SK-N-SH (cell line): ENCODE results near the gene NME8. TPM values are rescaled to one million over a fixed set of nuclear protein-coding genes. Genes with fewer than 3 reads are reported as not detected.

Source experiments
- CTCF ChIA-PET: fragments of 300-600, 350-600 bp; formaldehyde crosslinking; extraction: SDS; loops from one replicate; lab custom pipeline; 2021; lab: Yijun Ruan, JAX
- POLR2A ChIA-PET: fragments of 350-600 bp; sonication (Branson Sonifier 250); formaldehyde crosslinking; extraction: SDS; loops from one replicate; lab custom pipeline; 2020; ENCODE audit warnings: antibody characterized with exemption, inconsistent platforms; lab: Yijun Ruan, JAX
- DNase-seq: peaks from one replicate; pipeline ENCODE4 v3.0.0; 2012
- H2AFZ ChIP-seq: fragments of 200-600 bp; sonication (generic); 2 replicates; pipeline ENCODE4 v1.8.1; 2016; ENCODE audit warnings: antibody characterized with exemption, mild to moderate bottlenecking, low read depth
- H3F3A ChIP-seq: fragments of 200-600 bp; sonication (generic); replicated peaks from 2 replicates; pipeline ENCODE3; 2016; ENCODE audit warnings: antibody characterized with exemption, mild to moderate bottlenecking; ENCODE audit not compliant: insufficient read depth
- H3K27ac ChIP-seq, 2 experiments: fragments of 200-500 bp in 1 of 2; fragments of 200-600 bp in 1 of 2; sonication (Bioruptor generic) in 1 of 2; sonication (generic), shearing (Covaris generic) in 1 of 2; 2 replicates each; pipeline versions ENCODE4 v1.5.1 to v1.6.1; 2014 to 2016; ENCODE audit warnings: low read depth in 2 of 2, inconsistent platforms in 1 of 2, low read length in 1 of 2, mild to moderate bottlenecking in 1 of 2, mixed read lengths in 1 of 2
- H3K27me3 ChIP-seq: fragments of 200-600 bp; sonication (generic), shearing (Covaris generic); 2 replicates; pipeline ENCODE4 v1.6.1; 2016; ENCODE audit warnings: mixed run types; ENCODE audit not compliant: insufficient read depth
- H3K36me3 ChIP-seq, 2 experiments: fragments of 200-500 bp in 1 of 2; fragments of 200-600 bp in 1 of 2; sonication (Bioruptor generic) in 1 of 2; sonication (generic) in 1 of 2; replicated peaks in 1 of 2; 2 replicates each; pipeline versions ENCODE3 to v1.5.1; 2014 to 2016; ENCODE audit warnings: low read length in 1 of 2, mild to moderate bottlenecking in 1 of 2; ENCODE audit not compliant: insufficient read depth in 2 of 2, control insufficient read depth in 1 of 2
- H3K4me1 ChIP-seq, 2 experiments: fragments of 200-500 bp in 1 of 2; fragments of 200-600 bp in 1 of 2; sonication (Bioruptor generic) in 1 of 2; sonication (generic), shearing (Covaris generic) in 1 of 2; 2 replicates each; pipeline versions ENCODE4 v1.5.1 to v1.6.1; 2014 to 2016; ENCODE audit warnings: low read depth in 1 of 2, low read length in 1 of 2, mixed run types in 1 of 2; ENCODE audit not compliant: insufficient read depth in 2 of 2, control insufficient read depth in 1 of 2
- H3K4me2 ChIP-seq: fragments of 200-600 bp; sonication (generic), shearing (Covaris generic); 2 replicates; pipeline ENCODE4 v1.6.1; 2017; ENCODE audit warnings: mixed run types
- H3K4me3 ChIP-seq, 2 experiments: fragments of 200-500 bp in 1 of 2; fragments of 200-600 bp in 1 of 2; sonication (Bioruptor generic) in 1 of 2; sonication (generic), shearing (Covaris generic) in 1 of 2; 2 replicates each; pipeline versions ENCODE4 v1.5.1 to v1.8.1; 2014 to 2016; ENCODE audit warnings: low read depth in 2 of 2, inconsistent platforms in 1 of 2, low read length in 1 of 2, mild to moderate bottlenecking in 1 of 2, mixed read lengths in 1 of 2, moderate library complexity in 1 of 2
- H3K79me2 ChIP-seq: fragments of 200-600 bp; sonication (generic); 2 replicates; pipeline ENCODE4 v1.8.1; 2017; ENCODE audit warnings: mild to moderate bottlenecking; ENCODE audit not compliant: insufficient read depth
- H3K9ac ChIP-seq: fragments of 200-600 bp; sonication (generic); 2 replicates; pipeline ENCODE4 v1.6.1; 2017; ENCODE audit warnings: mixed run types
- H3K9me2 ChIP-seq: fragments of 200-600 bp; sonication (generic); 2 replicates; pipeline ENCODE4 v1.6.1; 2017; ENCODE audit warnings: mixed run types
- H3K9me3 ChIP-seq: fragments of 200-600 bp; sonication (generic); 2 replicates; pipeline ENCODE4 v1.6.1; 2017; ENCODE audit warnings: mixed run types, mild to moderate bottlenecking, moderate library complexity
- H4K20me1 ChIP-seq: fragments of 200-600 bp; sonication (generic); 2 replicates; pipeline ENCODE4 v1.6.1; 2017; ENCODE audit warnings: mild to moderate bottlenecking, mixed run types; ENCODE audit not compliant: insufficient read depth
- CHD2 ChIP-seq: fragments of 150-350 bp; IDR thresholded peaks from 2 replicates; pipeline ENCODE4 v1.6.1; 2018; ENCODE audit warnings: low read length; ENCODE audit not compliant: partially characterized antibody
- EZH2phosphoT487 ChIP-seq: fragments of 200-600 bp; sonication (generic); IDR thresholded peaks from 2 replicates; pipeline ENCODE4 v1.6.1; 2017; ENCODE audit warnings: low read depth, mixed run types, mild to moderate bottlenecking, antibody characterized with exemption, moderate library complexity, borderline replicate concordance
- FOXJ3 ChIP-seq: sonication (generic); formaldehyde crosslinking; IDR thresholded peaks from 2 replicates; pipeline ENCODE4 v1.5.1; 2020; ENCODE audit warnings: mild to moderate bottlenecking, missing genetic modification reagents
- GABPA ChIP-seq: IDR thresholded peaks from 2 replicates; pipeline ENCODE4 v1.4.0; 2012; ENCODE audit warnings: low read depth, mild to moderate bottlenecking
- GATA2 ChIP-seq: sonication (generic); formaldehyde crosslinking; IDR thresholded peaks from 2 replicates; pipeline ENCODE4 v1.5.0; 2020; ENCODE audit warnings: mild to moderate bottlenecking, missing genetic modification reagents
- MEF2A ChIP-seq: IDR thresholded peaks from 2 replicates; pipeline ENCODE4 v1.4.0; 2012; ENCODE audit warnings: low read depth, borderline replicate concordance
- MXI1 ChIP-seq: IDR thresholded peaks from 2 replicates; pipeline ENCODE4 v1.6.1; 2012; ENCODE audit warnings: mild to moderate bottlenecking, low read depth, low read length, improper control_type of control experiment
- POLR2AphosphoS5 ChIP-seq: IDR thresholded peaks from 2 replicates; pipeline ENCODE4 v1.6.1; 2012; ENCODE audit warnings: low read depth, low read length
- RCOR1 ChIP-seq: fragments of 150-350 bp; IDR thresholded peaks from 2 replicates; pipeline ENCODE4 v1.6.1; 2017; ENCODE audit warnings: antibody characterized with exemption, low read length
- RFX5 ChIP-seq: IDR thresholded peaks from 2 replicates; pipeline ENCODE4 v1.6.1; 2012; ENCODE audit warnings: mild to moderate bottlenecking, improper control_type of control experiment, low read length
- SIN3A ChIP-seq: IDR thresholded peaks from 2 replicates; pipeline ENCODE4 v1.6.1; 2012; ENCODE audit warnings: low read depth, mild to moderate bottlenecking, low read length, moderate library complexity, borderline replicate concordance
- SMC3 ChIP-seq: IDR thresholded peaks from 2 replicates; pipeline ENCODE4 v1.6.1; 2012; ENCODE audit warnings: low read depth, low read length, improper control_type of control experiment
- TAF1 ChIP-seq: IDR thresholded peaks from 2 replicates; pipeline ENCODE4 v1.6.1; 2012; ENCODE audit warnings: low read depth, mild to moderate bottlenecking, low read length, moderate library complexity, borderline replicate concordance
- WGBS: methylation state at CpG from one replicate; pipeline ENCODE4 v1.1.6; 2017; ENCODE audit warnings: low lambda C conversion rate; 5-methylcytosine and 5-hydroxymethylcytosine counted together
- polyA plus RNA-seq, 3 experiments: library from polyadenylated mRNA; depleted of rRNA; stranded (reverse); fragments of >200 nt; gene quantifications; 2 replicates each; pipeline ENCODE4 v1.2.3, GENCODE V29; 2012
- TF ChIP-seq, protein P1 (sequence below): IDR thresholded peaks from 2 replicates; pipeline ENCODE4; 2012
- TF ChIP-seq, protein P2 (sequence below): IDR thresholded peaks from 2 replicates; pipeline ENCODE4 v1.4.0; 2012; ENCODE audit warnings: low read depth, borderline replicate concordance
- TF ChIP-seq, protein P3 (sequence below): fragments of 150-350 bp; IDR thresholded peaks from 2 replicates; pipeline ENCODE4 v1.6.1; 2016; ENCODE audit warnings: mild to moderate bottlenecking, low read depth, low read length
- TF ChIP-seq, protein P4 (sequence below): fragments of 150-350 bp; IDR thresholded peaks from 2 replicates; pipeline ENCODE4 v1.6.1; 2017; ENCODE audit warnings: antibody characterized with exemption, low read length, low read depth, borderline replicate concordance
- TF ChIP-seq, protein P5 (sequence below): IDR thresholded peaks from 2 replicates; pipeline ENCODE4 v1.4.0; 2012; ENCODE audit warnings: low read depth

Gene NME8
- polyA plus RNA-seq, 1 of the 3 experiments (the other 2 are of a cell fraction): not detected

DNA sequence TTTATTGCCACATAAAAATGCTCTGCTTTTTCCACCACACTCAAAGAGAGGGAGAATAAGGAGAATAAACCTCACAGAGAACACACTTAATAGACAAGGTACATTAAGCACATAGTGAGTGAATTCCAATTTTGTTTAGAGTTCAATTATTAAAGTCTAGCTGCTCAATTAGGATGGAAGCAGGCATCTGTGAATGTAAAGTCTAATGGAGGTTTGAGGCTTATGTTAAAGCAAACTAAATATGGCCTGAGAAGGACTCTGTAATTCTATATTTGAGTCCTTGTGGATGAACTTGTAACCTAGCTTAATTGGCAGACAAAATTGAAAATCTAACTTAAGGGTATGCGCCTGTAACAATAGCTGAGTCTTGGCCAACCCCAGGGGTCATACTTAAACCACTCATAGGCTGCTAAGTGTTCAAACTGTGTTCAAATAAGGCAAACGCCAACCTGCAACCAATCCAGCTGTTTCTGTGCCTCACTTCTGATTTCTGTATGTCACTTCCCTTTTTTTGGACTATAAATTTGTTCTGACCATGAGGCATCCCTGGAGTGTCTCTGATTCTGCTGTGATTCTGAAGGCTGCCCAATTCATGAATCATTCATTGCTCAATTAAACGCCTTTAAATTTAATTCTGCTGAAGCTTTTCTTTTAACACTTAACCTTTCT lies 31.3 kb upstream of the NME8 start:
- Histone ChIP-seq H4K20me1 (no peaks in the 10 kb centered on the region), H3K9me2 (no peaks in the 10 kb centered on the region), H3K36me3 (no peaks in the 10 kb centered on the region), H3K9me3 (0 out of 2 replicates have a peak, but pooled peaks cover 19% of the 10 kb centered on the region), H3K4me1 (no peaks in the 10 kb centered on the region), H3K27me3 (no peaks in the 10 kb centered on the region), H3F3A (no peaks in the 10 kb centered on the region), H3K79me2 (no peaks in the 10 kb centered on the region), H3K9ac (no peak overlapping the region), H3K4me2 (no peak overlapping the region), H2AFZ (no peak overlapping the region), H3K4me3 (no peak overlapping the region), H3K27ac (no peak overlapping the region)
- CTCF ChIA-PET: interaction anchor here (1.0 kb wide), 3 partner anchors 9 to 608 kb away, joined by 3 read pairs; no protein-coding TSS in a partner anchor
- POLR2A ChIA-PET: no interaction called here
- no peak for DNase-seq
- 13% methylated on average over 3 of the region's 3 CpGs for WGBS
- TF ChIP-seq FOXJ3 (CRISPR knock-in tag) (no peak), EZH2phosphoT487 (no peak), RCOR1 (no peak), GABPA (no peak), RFX5 (no peak), POLR2AphosphoS5 (no peak), SMC3 (no peak), SIN3A (no peak), MEF2A (no peak), GATA2 (no peak), CHD2 (no peak), TAF1 (no peak), MXI1 (no peak)
- TF ChIP-seq, protein P1, sequence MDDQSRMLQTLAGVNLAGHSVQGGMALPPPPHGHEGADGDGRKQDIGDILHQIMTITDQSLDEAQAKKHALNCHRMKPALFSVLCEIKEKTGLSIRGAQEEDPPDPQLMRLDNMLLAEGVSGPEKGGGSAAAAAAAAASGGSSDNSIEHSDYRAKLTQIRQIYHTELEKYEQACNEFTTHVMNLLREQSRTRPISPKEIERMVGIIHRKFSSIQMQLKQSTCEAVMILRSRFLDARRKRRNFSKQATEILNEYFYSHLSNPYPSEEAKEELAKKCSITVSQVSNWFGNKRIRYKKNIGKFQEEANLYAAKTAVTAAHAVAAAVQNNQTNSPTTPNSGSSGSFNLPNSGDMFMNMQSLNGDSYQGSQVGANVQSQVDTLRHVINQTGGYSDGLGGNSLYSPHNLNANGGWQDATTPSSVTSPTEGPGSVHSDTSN: no peak
- TF ChIP-seq, protein P2, sequence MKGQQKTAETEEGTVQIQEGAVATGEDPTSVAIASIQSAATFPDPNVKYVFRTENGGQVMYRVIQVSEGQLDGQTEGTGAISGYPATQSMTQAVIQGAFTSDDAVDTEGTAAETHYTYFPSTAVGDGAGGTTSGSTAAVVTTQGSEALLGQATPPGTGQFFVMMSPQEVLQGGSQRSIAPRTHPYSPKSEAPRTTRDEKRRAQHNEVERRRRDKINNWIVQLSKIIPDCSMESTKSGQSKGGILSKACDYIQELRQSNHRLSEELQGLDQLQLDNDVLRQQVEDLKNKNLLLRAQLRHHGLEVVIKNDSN: no peak
- TF ChIP-seq, protein P3, sequence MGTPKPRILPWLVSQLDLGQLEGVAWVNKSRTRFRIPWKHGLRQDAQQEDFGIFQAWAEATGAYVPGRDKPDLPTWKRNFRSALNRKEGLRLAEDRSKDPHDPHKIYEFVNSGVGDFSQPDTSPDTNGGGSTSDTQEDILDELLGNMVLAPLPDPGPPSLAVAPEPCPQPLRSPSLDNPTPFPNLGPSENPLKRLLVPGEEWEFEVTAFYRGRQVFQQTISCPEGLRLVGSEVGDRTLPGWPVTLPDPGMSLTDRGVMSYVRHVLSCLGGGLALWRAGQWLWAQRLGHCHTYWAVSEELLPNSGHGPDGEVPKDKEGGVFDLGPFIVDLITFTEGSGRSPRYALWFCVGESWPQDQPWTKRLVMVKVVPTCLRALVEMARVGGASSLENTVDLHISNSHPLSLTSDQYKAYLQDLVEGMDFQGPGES: no peak
- TF ChIP-seq, protein P4, sequence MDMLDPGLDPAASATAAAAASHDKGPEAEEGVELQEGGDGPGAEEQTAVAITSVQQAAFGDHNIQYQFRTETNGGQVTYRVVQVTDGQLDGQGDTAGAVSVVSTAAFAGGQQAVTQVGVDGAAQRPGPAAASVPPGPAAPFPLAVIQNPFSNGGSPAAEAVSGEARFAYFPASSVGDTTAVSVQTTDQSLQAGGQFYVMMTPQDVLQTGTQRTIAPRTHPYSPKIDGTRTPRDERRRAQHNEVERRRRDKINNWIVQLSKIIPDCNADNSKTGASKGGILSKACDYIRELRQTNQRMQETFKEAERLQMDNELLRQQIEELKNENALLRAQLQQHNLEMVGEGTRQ: no peak
- TF ChIP-seq, protein P5, sequence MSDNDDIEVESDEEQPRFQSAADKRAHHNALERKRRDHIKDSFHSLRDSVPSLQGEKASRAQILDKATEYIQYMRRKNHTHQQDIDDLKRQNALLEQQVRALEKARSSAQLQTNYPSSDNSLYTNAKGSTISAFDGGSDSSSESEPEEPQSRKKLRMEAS: no peak
